CD14-positive monocyte (primary cell): Measurements from ENCODE around the gene RNF40. TPM values are rescaled to one million over a fixed set of nuclear protein-coding genes. Genes with fewer than 3 reads are reported as not detected.
A peak's percentile ranks its signal among the peaks of the same experiment; 100 is the strongest.

Experiments
- DNase-seq, 3 donors: peaks; one replicate each; pipeline ENCODE4 v3.0.0-alpha.2; 2011 to 2022
- H2AFZ ChIP-seq: 2 replicates; pipeline ENCODE4 v1.6.0; 2012; ENCODE audit warnings: mild to moderate bottlenecking, low read depth, low read length, inconsistent platforms; ENCODE audit not compliant: insufficient read depth, poor library complexity, severe bottlenecking
- H3K27ac ChIP-seq, 2 donors: 1 replicate in 1 of 2; 2 replicates in 1 of 2; pipeline ENCODE4 v1.5.1; 2012 to 2013; ENCODE audit warnings: low read length in 2 of 2, control low read depth in 1 of 2, inconsistent platforms in 1 of 2, low read depth in 1 of 2, mild to moderate bottlenecking in 1 of 2
- H3K27me3 ChIP-seq, 2 donors: one replicate each; pipeline versions ENCODE4 v1.6.0 to v1.6.1; 2011 to 2013; ENCODE audit warnings: low read length in 2 of 2; ENCODE audit not compliant: control insufficient read depth in 2 of 2, insufficient read depth in 2 of 2
- H3K36me3 ChIP-seq, 2 donors: replicated peaks in 1 of 2; 1 replicate in 1 of 2; 2 replicates in 1 of 2; pipeline versions ENCODE4 v1.5.1 to v1.6.1; 2012 to 2013; ENCODE audit warnings: low read length in 2 of 2, control low read depth in 1 of 2, inconsistent platforms in 1 of 2, mild to moderate bottlenecking in 1 of 2; ENCODE audit not compliant: insufficient read depth in 2 of 2, control insufficient read depth in 1 of 2
- H3K4me1 ChIP-seq, 2 donors: 1 replicate in 1 of 2; 2 replicates in 1 of 2; pipeline versions ENCODE4 v1.5.1 to v1.6.1; 2012 to 2013; ENCODE audit warnings: low read length in 2 of 2, control low read depth in 1 of 2, inconsistent platforms in 1 of 2, mild to moderate bottlenecking in 1 of 2, moderate library complexity in 1 of 2; ENCODE audit not compliant: insufficient read depth in 2 of 2, control insufficient read depth in 1 of 2
- H3K4me2 ChIP-seq: replicated peaks from 2 replicates; pipeline ENCODE3; 2012; ENCODE audit warnings: low read length, moderate library complexity, mild to moderate bottlenecking; ENCODE audit not compliant: poor library complexity, severe bottlenecking; ENCODE audit errors: extremely low read depth
- H3K4me3 ChIP-seq, 3 experiments: fragments of 200-600 bp in 1 of 3; sonication (generic) in 1 of 3; replicated peaks in 1 of 3; 1 replicate in 2 of 3; 2 replicates in 1 of 3; pipeline ENCODE4 v1.5.1; 2011 to 2013; ENCODE audit warnings: low read length in 3 of 3, mild to moderate bottlenecking in 3 of 3, control low read depth in 2 of 3, low read depth in 2 of 3, inconsistent platforms in 1 of 3, moderate library complexity in 1 of 3
- H3K79me2 ChIP-seq: 2 replicates; pipeline ENCODE4 v1.6.0; 2012; ENCODE audit warnings: mild to moderate bottlenecking, control low read depth, inconsistent platforms, low read length, moderate library complexity; ENCODE audit not compliant: insufficient read depth
- H3K9ac ChIP-seq: 2 replicates; pipeline ENCODE4 v1.6.0; 2017; ENCODE audit warnings: low read length, mild to moderate bottlenecking; ENCODE audit not compliant: insufficient read depth, poor library complexity, severe bottlenecking
- H3K9me3 ChIP-seq, 2 donors: replicated peaks in 1 of 2; 1 replicate in 1 of 2; 2 replicates in 1 of 2; pipeline versions ENCODE4 v1.5.1 to v1.6.1; 2012 to 2013; ENCODE audit warnings: low read length in 2 of 2, control low read depth in 1 of 2; ENCODE audit not compliant: control insufficient read depth in 1 of 2, insufficient read depth in 1 of 2
- H4K20me1 ChIP-seq: 2 replicates; pipeline ENCODE4 v1.6.0; 2012; ENCODE audit warnings: mild to moderate bottlenecking, low read length, control low read depth, moderate library complexity; ENCODE audit not compliant: insufficient read depth
- H3K27ac Mint-ChIP-seq, 7 donors: one replicate each; pipeline ENCODE4 v1.8.0; 2020; ENCODE audit warnings: mild to moderate bottlenecking in 7 of 7, mixed read lengths in 7 of 7, moderate library complexity in 6 of 7, inconsistent platforms in 2 of 7
- H3K27me3 Mint-ChIP-seq, 3 donors: one replicate each; pipeline ENCODE4 v1.8.0; 2021 to 2022; ENCODE audit warnings: low read depth in 3 of 3, mild to moderate bottlenecking in 3 of 3, mixed read lengths in 3 of 3, moderate library complexity in 3 of 3, inconsistent platforms in 1 of 3
- H3K36me3 Mint-ChIP-seq, 2 donors: one replicate each; pipeline ENCODE4 v1.8.0; 2020; ENCODE audit warnings: mixed read lengths in 2 of 2, inconsistent platforms in 1 of 2, mild to moderate bottlenecking in 1 of 2
- H3K4me1 Mint-ChIP-seq: one replicate; pipeline ENCODE4 v1.8.0; 2020; ENCODE audit warnings: mild to moderate bottlenecking, mixed read lengths
- H3K4me3 Mint-ChIP-seq, 2 donors: one replicate each; pipeline ENCODE4 v1.8.0; 2020; ENCODE audit warnings: mild to moderate bottlenecking in 2 of 2, mixed read lengths in 2 of 2, moderate library complexity in 1 of 2
- H3K9me3 Mint-ChIP-seq, 7 donors: one replicate each; pipeline ENCODE4 v1.8.0; 2020 to 2022; ENCODE audit warnings: mixed read lengths in 7 of 7, mild to moderate bottlenecking in 6 of 7, moderate library complexity in 6 of 7, inconsistent platforms in 2 of 7
- CTCF ChIP-seq: fragments of 200-600 bp; IDR thresholded peaks from one replicate; pipeline ENCODE4 v1.8.0; 2022; ENCODE audit warnings: antibody characterized with exemption, mild to moderate bottlenecking
- WGBS: methylation state at CpG from one replicate; pipeline ENCODE4 v1.1.5; 2013; ENCODE audit warnings: missing lambda C conversion rate; ENCODE audit not compliant: insufficient coverage; 5-methylcytosine and 5-hydroxymethylcytosine counted together
- intact Hi-C, 2 donors: fragments of 100-400 bp; cut with micrococcal nuclease; formaldehyde crosslinking; loops; one replicate each; pipeline versions ENCODE4 v1.15.0 to v1.15.1; 2023
- polyA minus RNA-seq: library from RNA; depleted of rRNA, polyadenylated mRNA; stranded (reverse); fragments of >200 nt; gene quantifications from 2 replicates; pipeline ENCODE4 v1.2.3, GENCODE V29; 2012
- polyA plus RNA-seq, 3 donors: library from polyadenylated mRNA; depleted of rRNA in 1 of 3; unstranded in 2 of 3; stranded (reverse) in 1 of 3; fragments of 300-500 nt in 2 of 3; fragments of >200 nt in 1 of 3; fragmentation: Illumina TruSeq in 2 of 3; gene quantifications; 1 replicate in 2 of 3; 2 replicates in 1 of 3; pipeline ENCODE4 v1.2.3, GENCODE V29; 2012 to 2021
- total RNA-seq, 12 experiments: library from RNA in 1 of 12; stranded (reverse) in 1 of 12; fragments of 120-200 nt in 1 of 12; gene quantifications; one replicate each; pipeline ENCODE4 v1.2.4 and lab custom pipeline; 2013 to 2026; ENCODE audit warnings: mixed read lengths in 6 of 12, inconsistent platforms in 1 of 12

RNF40 gene
- total RNA-seq (2013) = 86.5 TPM
- polyA plus RNA-seq (10 to 100 TPM; 14.8 to 53.5 (median 34.9) TPM), polyA minus RNA-seq (88.5 and 123 TPM in 2 replicates), total RNA-seq (lab: John Stamatoyannopoulos, UW) (46.2 to 131 (median 97.7) reads per million in 11 experiments)

GRCh38 chr16:30761928-30762902 lies at the start of gene RNF40, which contains the start of gene CFAP119:
RNF40 (plus strand) TSS chr16:30762322; CDS start chr16:30762546, 224 bp downstream.
CFAP119 (minus strand) TSS chr16:30762062; CDS start chr16:30761748, 314 bp downstream.
- H3K9me3 ChIP-seq = no peaks in the 10 kb centered on the region
- no peaks in the 10 kb centered on the region for H3K27me3 ChIP-seq
- under 1% methylated on average over 53 of the region's 60 CpGs for WGBS
- Mint-ChIP-seq H3K27ac (peak within 1 kb of the TSS; percentile 91 to 98 (median 95)), H3K9me3 (no peaks in the 10 kb centered on the region), H3K4me3 (peak within 1 kb of the TSS; percentile 87 to 93), H3K36me3 (peaks cover 47 to 63% of the 10 kb centered on the region in 2 donors), H3K27me3 (peaks cover 0 to 6% (median 0%) of the 10 kb centered on the region in 3 donors), H3K4me1 (peaks cover 49% of the 10 kb centered on the region)
- H4K20me1 ChIP-seq = peaks cover 12% of the 10 kb centered on the region
- H3K4me2 ChIP-seq = peak within 1 kb of the TSS; percentile 96
- peak within 1 kb of the TSS; percentile 56 to 98 for H3K27ac ChIP-seq
- intact Hi-C loops = loop anchor here in 1 of 2 donors (2.0 to 10.0 kb wide), 4 partner anchors 13 to 163 kb away; partner anchors contain the start of genes FBRS, FBXL19 and PHKG2
- H3K9ac ChIP-seq = peak within 1 kb of the TSS; percentile 93
- TF ChIP-seq CTCF = no peak
- DNase-seq = peak; percentile 96 to 97 (median 96)
- peak within 1 kb of the TSS; percentile 73 to 96 (median 94) for H3K4me3 ChIP-seq
- H2AFZ ChIP-seq = peak within 1 kb of the TSS; percentile 90
- H3K36me3 ChIP-seq = peaks cover 44 to 51% of the 10 kb centered on the region in 2 donors
- peaks cover 64% of the 10 kb centered on the region for H3K79me2 ChIP-seq
- peaks cover 48 to 60% of the 10 kb centered on the region in 2 donors for H3K4me1 ChIP-seq
